IgD-negative memory B cell (primary cell): Measurements from ENCODE around the gene BEST1. TPM values are rescaled to one million over a fixed set of nuclear protein-coding genes. Genes with fewer than 3 reads are reported as not detected.
"Not testable (repeated sequence)": the region's sequence is repeated elsewhere in the genome, so short reads cannot be mapped to it uniquely, and the experiment has no call there.

ENCODE experiments used
- H3K27ac Mint-ChIP-seq, 3 donors: one replicate each; pipeline ENCODE4 v1.8.0; 2020 to 2022; ENCODE audit warnings: mild to moderate bottlenecking in 3 of 3, mixed read lengths in 3 of 3, moderate library complexity in 1 of 3
- H3K27me3 Mint-ChIP-seq: one replicate; pipeline ENCODE4 v1.8.0; 2021; ENCODE audit warnings: mixed read lengths
- H3K36me3 Mint-ChIP-seq: one replicate; pipeline ENCODE4 v1.8.0; 2020; ENCODE audit warnings: mild to moderate bottlenecking, mixed read lengths
- H3K4me1 Mint-ChIP-seq, 3 donors: one replicate each; pipeline ENCODE4 v1.8.0; 2020 to 2022; ENCODE audit warnings: mixed read lengths in 3 of 3, mild to moderate bottlenecking in 1 of 3
- H3K4me3 Mint-ChIP-seq, 4 donors: one replicate each; pipeline ENCODE4 v1.8.0; 2020 to 2022; ENCODE audit warnings: mild to moderate bottlenecking in 4 of 4, mixed read lengths in 4 of 4, moderate library complexity in 3 of 4
- H3K9me3 Mint-ChIP-seq, 3 donors: one replicate each; pipeline ENCODE4 v1.8.0; 2020 to 2021; ENCODE audit warnings: mixed read lengths in 3 of 3, mild to moderate bottlenecking in 1 of 3
- polyA plus RNA-seq: library from polyadenylated mRNA; unstranded; fragments of 300-500 nt; fragmentation: Illumina TruSeq; gene quantifications from one replicate; pipeline ENCODE4 v1.2.3, GENCODE V29; 2021

BEST1 gene
- polyA plus RNA-seq, 1 donor from 2014 or later = 1.2 TPM

DNA sequence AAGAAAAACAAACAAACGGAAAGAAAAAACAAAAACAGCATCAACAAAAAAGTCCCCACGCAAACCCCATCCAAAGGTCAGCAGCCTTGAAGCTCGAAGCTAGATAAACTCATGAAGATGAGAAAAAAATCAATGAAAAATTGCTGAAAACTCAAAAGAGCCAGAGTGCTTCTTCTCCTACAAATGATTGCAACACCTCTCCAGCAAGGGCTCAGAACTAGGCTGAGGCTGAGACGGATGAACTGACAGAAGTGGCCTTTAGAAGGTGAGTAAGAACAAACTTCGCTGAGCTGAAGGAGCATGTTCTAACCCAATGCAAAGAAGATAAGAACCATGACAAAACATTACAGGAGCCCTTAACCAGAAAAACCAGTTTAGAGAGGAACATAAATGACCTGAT, 35.7 kb downstream of the BEST1 start:
- Mint-ChIP-seq H3K4me3 (peak overlapping the region in 2 of 4 donors; percentile 9 to 10), H3K4me1 (peaks cover 13 to 19% (median 17%) of the 10 kb centered on the region in 3 donors), H3K9me3 (peaks cover 8 to 12% (median 8%) of the 10 kb centered on the region in 3 donors), H3K36me3 (peaks cover 17% of the 10 kb centered on the region), H3K27me3 (peaks cover 6% of the 10 kb centered on the region), H3K27ac (peak overlapping the region in 1 of 3 donors; percentile 35)

DNA sequence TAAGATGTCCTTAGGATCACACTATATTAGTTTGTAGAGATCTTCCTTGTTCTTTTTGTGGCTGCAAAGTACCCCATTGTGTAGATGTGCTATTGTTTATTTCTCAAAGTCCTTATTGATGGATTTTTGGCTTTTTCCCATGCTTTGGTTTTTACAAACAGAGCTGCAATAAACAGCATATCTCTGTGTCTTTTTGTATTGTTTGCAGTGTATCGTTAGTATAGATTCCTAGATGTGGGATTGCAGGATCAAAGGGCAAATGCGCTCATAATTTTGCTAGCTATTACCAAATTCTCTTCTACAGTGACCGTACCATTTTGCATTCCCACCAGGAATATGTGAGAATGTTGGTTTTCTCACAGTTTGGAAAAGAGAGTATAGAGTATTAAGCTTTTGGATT, 44.8 kb downstream of the BEST1 start:
- Mint-ChIP-seq H3K4me1 (peaks cover 7 to 9% (median 7%) of the 10 kb centered on the region in 3 donors), H3K4me3 (no peak overlapping the region), H3K9me3 (peaks cover 0 to 11% (median 5%) of the 10 kb centered on the region in 3 donors), H3K27ac (no peak overlapping the region), H3K36me3 (peaks cover 8% of the 10 kb centered on the region), H3K27me3 (no peaks in the 10 kb centered on the region)

DNA sequence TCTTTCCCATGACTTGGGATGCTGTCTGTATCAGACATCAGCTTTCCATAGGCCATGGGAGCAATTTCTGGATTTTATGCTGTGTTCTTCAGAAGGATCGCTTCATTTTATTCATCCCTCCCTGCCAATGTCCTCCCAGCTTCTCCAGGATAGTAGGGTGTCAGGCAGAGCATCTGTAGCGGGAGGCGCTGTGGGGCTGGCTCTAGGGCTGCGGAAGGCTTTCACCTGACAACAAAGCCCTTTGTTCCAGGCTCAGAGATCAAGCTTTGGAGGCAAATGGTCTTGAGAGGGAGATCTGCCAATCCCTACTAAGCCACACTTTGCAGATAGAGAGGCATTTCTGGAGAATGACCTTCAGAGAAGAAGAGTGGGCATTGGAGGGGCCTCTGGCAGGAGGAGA, 46.8 kb downstream of the BEST1 start:
- no peaks in the 10 kb centered on the region for H3K27me3 Mint-ChIP-seq
- no peak overlapping the region for H3K4me3 Mint-ChIP-seq
- peaks cover 6% of the 10 kb centered on the region for H3K36me3 Mint-ChIP-seq
- H3K27ac Mint-ChIP-seq = no peak overlapping the region
- peaks cover 0 to 1% (median 1%) of the 10 kb centered on the region in 3 donors for H3K4me1 Mint-ChIP-seq
- H3K9me3 Mint-ChIP-seq = peaks cover 2 to 11% (median 5%) of the 10 kb centered on the region in 3 donors

- H3K27me3 Mint-ChIP-seq = no peaks in the 10 kb centered on the region
- H3K27ac Mint-ChIP-seq = no peak overlapping the region
- no peak overlapping the region for H3K4me3 Mint-ChIP-seq
- peaks cover 8% of the 10 kb centered on the region for H3K36me3 Mint-ChIP-seq
- peaks cover 2 to 8% (median 5%) of the 10 kb centered on the region in 3 donors for H3K9me3 Mint-ChIP-seq
- H3K4me1 Mint-ChIP-seq = peaks cover 0 to 1% (median under 1%) of the 10 kb centered on the region in 3 donors
Measured at GRCh38 chr11:61999141-61999975, 49.2 kb downstream of the BEST1 start.

DNA sequence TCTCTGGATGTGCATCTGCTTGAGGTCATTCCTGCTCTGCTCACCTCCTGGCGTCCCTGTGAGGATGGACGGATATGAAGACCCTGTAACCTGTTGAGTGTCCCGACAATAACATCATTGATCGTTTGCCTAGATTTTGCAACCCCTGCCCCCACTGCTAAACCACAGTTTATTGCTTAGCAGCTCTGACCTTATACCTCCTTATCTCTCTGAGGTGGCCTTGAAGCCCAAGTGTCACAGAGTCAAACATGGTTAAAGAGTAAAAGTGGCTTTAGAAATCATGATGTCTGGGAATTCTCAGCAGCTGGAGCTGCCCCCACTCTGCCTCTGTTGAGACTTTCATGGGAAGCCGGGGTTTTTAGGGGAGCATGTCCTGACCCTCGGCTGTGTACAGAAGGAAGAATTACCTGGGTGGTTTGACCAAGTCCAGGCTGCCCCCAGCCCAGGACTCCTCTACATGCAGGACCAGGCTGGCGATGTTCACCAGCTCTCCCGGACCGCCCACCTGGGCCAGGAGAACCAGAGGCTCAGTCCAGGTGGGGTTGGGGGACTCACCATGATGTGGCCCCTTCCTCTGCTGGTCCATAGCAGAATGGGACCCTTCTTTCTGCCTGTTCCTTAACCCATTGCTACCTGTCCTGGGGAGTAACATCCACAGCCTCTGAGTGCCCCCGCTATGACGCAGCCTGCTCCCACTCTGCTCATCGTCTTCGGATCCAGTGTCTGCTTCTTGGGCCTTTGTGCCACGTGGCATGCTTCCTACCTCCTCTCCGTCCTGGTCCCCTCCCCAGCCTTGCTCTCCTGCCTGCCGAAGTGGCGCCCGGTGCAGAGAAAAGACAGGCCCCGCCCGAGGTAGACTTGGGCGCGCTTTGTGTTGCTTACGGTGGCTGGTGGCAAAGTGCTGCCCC, 50.6 kb downstream of the BEST1 start:
- H3K27ac Mint-ChIP-seq = no peak overlapping the region
- H3K4me3 Mint-ChIP-seq = no peak overlapping the region
- H3K9me3 Mint-ChIP-seq = peaks cover 2 to 8% (median 5%) of the 10 kb centered on the region in 3 donors
- H3K27me3 Mint-ChIP-seq = peaks cover 4% of the 10 kb centered on the region
- peaks cover 8% of the 10 kb centered on the region for H3K36me3 Mint-ChIP-seq
- peaks cover 0 to 2% (median 1%) of the 10 kb centered on the region in 3 donors for H3K4me1 Mint-ChIP-seq

GRCh38 chr11:62001450-62002191, 51.5 kb downstream of the BEST1 start:
- H3K9me3 Mint-ChIP-seq = peaks cover 2 to 8% (median 5%) of the 10 kb centered on the region in 3 donors
- H3K4me3 Mint-ChIP-seq = no peak overlapping the region
- H3K36me3 Mint-ChIP-seq = peaks cover 8% of the 10 kb centered on the region
- peaks cover 4% of the 10 kb centered on the region for H3K27me3 Mint-ChIP-seq
- H3K4me1 Mint-ChIP-seq = peaks cover 0 to 2% (median 1%) of the 10 kb centered on the region in 3 donors
- no peak overlapping the region for H3K27ac Mint-ChIP-seq

DNA sequence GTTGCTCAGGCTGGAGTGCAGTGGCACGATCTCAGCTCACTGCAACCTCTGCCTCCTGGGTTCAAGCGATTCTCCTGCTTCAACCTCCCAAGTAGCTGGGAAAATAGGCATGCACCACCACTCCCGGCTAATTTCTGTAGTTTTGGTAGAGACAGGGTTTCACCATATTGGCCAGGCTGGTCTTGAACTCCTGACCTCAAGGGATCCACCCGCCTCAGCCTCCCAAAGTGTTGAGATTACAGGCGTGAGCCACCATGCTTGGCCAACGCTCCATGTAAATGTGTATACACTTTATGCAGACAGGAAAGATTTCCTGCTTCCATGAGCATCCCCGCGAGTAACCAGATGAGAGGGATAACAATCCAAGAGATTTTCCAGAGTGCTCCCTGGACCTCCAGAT, 52.1 kb downstream of the BEST1 start:
- not testable (repeated sequence) for H3K9me3 Mint-ChIP-seq, H3K36me3 Mint-ChIP-seq, H3K27ac Mint-ChIP-seq, H3K4me1 Mint-ChIP-seq, H3K27me3 Mint-ChIP-seq, H3K4me3 Mint-ChIP-seq

DNA sequence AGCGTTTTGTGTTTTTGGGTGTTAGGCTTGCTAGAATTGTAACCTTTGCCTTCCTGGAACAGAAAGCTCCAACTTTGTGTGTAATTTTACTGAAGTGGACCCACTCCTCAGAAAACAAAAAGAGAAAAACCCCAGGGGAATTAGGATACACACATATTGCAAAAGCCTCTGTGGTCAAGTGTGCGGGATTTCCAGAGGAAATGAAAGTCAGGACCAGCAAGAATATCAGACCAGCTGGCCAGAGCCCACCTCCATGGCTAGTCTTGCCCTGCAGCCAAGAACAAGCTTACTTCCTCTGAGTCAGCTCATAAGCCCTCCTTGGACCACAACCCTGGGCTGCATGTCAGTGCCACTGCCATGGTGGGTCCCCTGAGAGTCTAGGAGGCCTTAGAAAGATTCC, 54.3 kb downstream of the BEST1 start:
- no peak overlapping the region for H3K27ac Mint-ChIP-seq
- H3K9me3 Mint-ChIP-seq = peaks cover 0 to 5% (median 2%) of the 10 kb centered on the region in 3 donors
- H3K36me3 Mint-ChIP-seq = peaks cover 7% of the 10 kb centered on the region
- H3K27me3 Mint-ChIP-seq = peaks cover 7% of the 10 kb centered on the region
- peaks cover 0 to 2% (median 0%) of the 10 kb centered on the region in 3 donors for H3K4me1 Mint-ChIP-seq
- H3K4me3 Mint-ChIP-seq = no peak overlapping the region

GRCh38 chr11:62008193-62008592, 58.0 kb downstream of the BEST1 start:
- Mint-ChIP-seq H3K4me3 (no peak overlapping the region), H3K4me1 (peaks cover 0 to 2% (median 0%) of the 10 kb centered on the region in 3 donors), H3K9me3 (peaks cover 0 to 4% (median 0%) of the 10 kb centered on the region in 3 donors), H3K27me3 (peaks cover 14% of the 10 kb centered on the region), H3K27ac (no peak overlapping the region), H3K36me3 (peaks cover 2% of the 10 kb centered on the region)

DNA sequence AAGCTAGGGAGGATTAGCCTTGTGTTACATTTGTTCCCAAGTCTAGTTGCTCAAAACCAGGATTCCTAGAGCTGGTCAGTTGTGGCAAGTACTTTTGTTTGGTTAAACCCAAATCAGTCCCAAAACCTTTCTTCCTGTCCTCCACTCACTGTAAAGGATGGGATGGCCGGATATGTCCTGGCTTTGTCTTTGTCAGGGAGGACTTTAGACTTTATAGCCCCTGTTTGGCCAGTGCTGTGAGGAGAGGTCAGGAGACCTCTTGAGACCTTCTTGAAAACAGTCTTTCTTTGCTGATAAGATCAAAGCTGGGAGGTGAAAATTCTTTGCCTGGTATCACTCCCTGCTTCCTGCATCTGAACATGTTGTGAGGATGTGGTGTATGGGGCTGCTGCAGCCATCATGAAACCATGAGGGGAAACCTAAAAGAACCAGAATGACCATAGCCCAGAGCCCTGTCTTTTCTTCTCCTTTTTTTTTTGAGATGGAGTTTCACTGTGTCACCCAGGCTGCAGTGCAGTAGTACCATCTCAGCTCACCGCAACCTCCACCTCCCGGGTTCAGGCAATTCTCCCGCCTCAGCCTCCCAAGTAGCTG, 60.9 kb downstream of the BEST1 start:
- Mint-ChIP-seq H3K36me3 (peaks cover 2% of the 10 kb centered on the region), H3K27me3 (peaks cover 9% of the 10 kb centered on the region), H3K9me3 (peaks cover 0 to 4% (median 0%) of the 10 kb centered on the region in 3 donors), H3K4me1 (no peaks in the 10 kb centered on the region), H3K27ac (no peak overlapping the region), H3K4me3 (no peak overlapping the region)

DNA sequence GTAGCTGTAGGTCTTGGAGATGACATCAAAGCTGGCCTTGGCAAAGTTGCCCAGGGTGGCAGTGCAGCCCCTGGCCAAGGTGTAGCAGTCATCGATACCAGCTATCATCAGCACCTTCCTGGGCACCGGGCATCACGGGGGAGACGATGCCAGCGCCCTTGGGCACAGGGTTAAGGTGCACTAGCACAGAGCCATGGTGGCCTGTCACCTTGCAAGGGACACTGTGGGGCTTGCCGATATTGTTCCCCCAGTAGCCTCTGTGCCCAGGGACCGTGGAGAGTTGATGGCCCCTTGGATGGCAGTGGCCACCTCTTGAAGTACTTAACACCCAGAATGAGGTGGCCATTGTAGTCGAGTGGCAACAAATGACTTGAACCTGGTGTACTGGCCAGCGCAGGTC, 61.7 kb downstream of the BEST1 start:
- H3K4me1 Mint-ChIP-seq = no peaks in the 10 kb centered on the region
- peak overlapping the region in 1 of 3 donors; percentile 85 for H3K27ac Mint-ChIP-seq
- H3K36me3 Mint-ChIP-seq = peaks cover 2% of the 10 kb centered on the region
- no peak overlapping the region for H3K4me3 Mint-ChIP-seq
- peaks cover 9% of the 10 kb centered on the region for H3K27me3 Mint-ChIP-seq
- H3K9me3 Mint-ChIP-seq = peaks cover 0 to 4% (median 0%) of the 10 kb centered on the region in 3 donors

DNA sequence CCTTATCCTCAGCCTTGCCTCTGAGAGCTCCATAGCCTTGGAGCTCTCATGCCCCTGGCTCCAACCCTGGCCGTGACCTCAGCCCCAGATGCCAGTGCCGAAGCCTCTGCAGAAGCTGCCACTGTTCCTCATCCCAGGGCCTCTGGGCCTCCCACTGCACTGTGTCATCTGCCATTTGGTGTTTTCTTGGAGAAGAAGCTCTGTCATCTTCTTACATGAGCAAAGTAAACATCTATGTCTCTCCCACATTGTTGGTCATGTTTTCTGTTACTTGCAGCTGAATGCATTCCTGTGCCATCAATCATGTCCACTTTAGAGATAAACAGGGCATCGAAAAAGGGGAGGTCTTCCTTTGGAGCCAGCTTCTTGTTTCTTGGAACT, 62.3 kb downstream of the BEST1 start:
- peaks cover 2% of the 10 kb centered on the region for H3K36me3 Mint-ChIP-seq
- H3K4me3 Mint-ChIP-seq = no peak overlapping the region
- H3K9me3 Mint-ChIP-seq = peaks cover 0 to 4% (median 0%) of the 10 kb centered on the region in 3 donors
- H3K27ac Mint-ChIP-seq = peak overlapping the region in 1 of 3 donors; percentile 79
- H3K4me1 Mint-ChIP-seq = no peaks in the 10 kb centered on the region
- peaks cover 10% of the 10 kb centered on the region for H3K27me3 Mint-ChIP-seq

DNA sequence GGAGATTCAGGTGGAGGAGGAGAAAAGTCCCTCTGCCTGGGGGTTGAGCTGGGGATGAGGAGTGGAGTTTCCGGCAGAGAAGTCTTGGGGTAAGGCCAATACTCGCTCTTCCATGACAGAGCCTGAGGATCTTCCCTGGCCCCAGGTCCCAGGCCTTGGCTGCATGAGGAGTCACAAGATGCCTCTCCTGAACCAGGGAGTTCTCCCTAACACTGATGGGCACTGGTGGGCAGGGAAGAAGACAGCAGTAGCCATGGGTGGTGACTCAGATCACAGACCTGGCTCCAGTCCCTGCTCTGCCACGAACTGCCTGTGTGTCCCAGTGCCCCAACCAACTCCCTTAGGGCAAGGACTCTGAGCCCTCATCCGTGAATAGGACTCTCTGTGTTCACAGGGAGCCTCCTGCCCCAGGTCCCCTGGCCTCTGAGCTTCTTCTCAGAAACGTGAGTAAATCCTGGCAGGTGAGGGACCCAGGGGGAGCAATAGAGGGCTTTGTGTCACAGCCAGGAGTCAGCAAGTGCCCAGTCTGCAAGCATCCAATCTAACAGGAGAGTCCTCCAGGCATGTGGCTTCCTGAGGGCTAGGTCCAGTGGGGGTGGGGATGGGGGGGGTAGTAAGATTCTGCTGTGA, 62.8 kb downstream of the BEST1 start:
- Mint-ChIP-seq H3K27me3 (peaks cover 8% of the 10 kb centered on the region), H3K4me1 (no peaks in the 10 kb centered on the region), H3K9me3 (peaks cover 0 to 1% (median 0%) of the 10 kb centered on the region in 3 donors), H3K36me3 (no peaks in the 10 kb centered on the region), H3K27ac (peak overlapping the region in 1 of 3 donors; percentile 79), H3K4me3 (no peak overlapping the region)
